CD4-positive, alpha-beta memory T cell (primary cell): ENCODE results near the gene ITGB1BP2. TPM values are rescaled to one million over a fixed set of nuclear protein-coding genes. Genes with fewer than 3 reads are reported as not detected.

Source experiments
- CTCF ChIA-PET: fragments of 350-600 bp; sonication (Branson Sonifier 250); formaldehyde crosslinking; loops from one replicate; lab custom pipeline; 2021; ENCODE audit warnings: inconsistent platforms; ENCODE audit not compliant: partially characterized antibody; lab: Charles Lee
- POLR2A ChIA-PET: fragments of 350-600 bp; sonication (Branson Sonifier 250); formaldehyde crosslinking; loops from one replicate; lab custom pipeline; 2021; ENCODE audit not compliant: partially characterized antibody; lab: Charles Lee
- DNase-seq, 5 donors: peaks; one replicate each; pipeline versions ENCODE4 v3.0.0 to v3.0.0-alpha.2; 2020 to 2022; ENCODE audit warnings: mixed read lengths in 1 of 5
- H3K27ac ChIP-seq: one replicate; pipeline ENCODE4 v1.7.0; 2013; ENCODE audit warnings: low read depth, low read length
- H3K27me3 ChIP-seq: 2 replicates; pipeline ENCODE4 v1.7.0; 2013; ENCODE audit warnings: mild to moderate bottlenecking, low read length, moderate library complexity; ENCODE audit not compliant: insufficient read depth
- H3K36me3 ChIP-seq: 2 replicates; pipeline ENCODE4 v1.7.0; 2013; ENCODE audit warnings: mild to moderate bottlenecking, low read length, moderate library complexity; ENCODE audit not compliant: insufficient read depth
- H3K4me1 ChIP-seq: 2 replicates; pipeline ENCODE4 v1.7.0; 2013; ENCODE audit warnings: mild to moderate bottlenecking, low read length, moderate library complexity; ENCODE audit not compliant: insufficient read depth
- H3K4me3 ChIP-seq, 2 donors: one replicate each; pipeline ENCODE4 v1.7.0; 2013; ENCODE audit warnings: low read length in 2 of 2, mild to moderate bottlenecking in 1 of 2
- H3K9me3 ChIP-seq, 2 donors: one replicate each; pipeline ENCODE4 v1.7.0; 2013; ENCODE audit warnings: low read length in 2 of 2, control low read depth in 1 of 2; ENCODE audit not compliant: control insufficient read depth in 1 of 2
- H3K27ac Mint-ChIP-seq, 7 donors: one replicate each; pipeline ENCODE4 v1.8.0; 2020 to 2021; ENCODE audit warnings: mixed read lengths in 7 of 7, mild to moderate bottlenecking in 6 of 7, inconsistent platforms in 3 of 7, moderate library complexity in 3 of 7
- H3K27me3 Mint-ChIP-seq, 2 donors: one replicate each; pipeline ENCODE4 v1.8.0; 2020 to 2021; ENCODE audit warnings: mixed read lengths in 2 of 2
- H3K36me3 Mint-ChIP-seq, 2 donors: one replicate each; pipeline ENCODE4 v1.8.0; 2020 to 2021; ENCODE audit warnings: mixed read lengths in 2 of 2, inconsistent platforms in 1 of 2, mild to moderate bottlenecking in 1 of 2
- H3K4me1 Mint-ChIP-seq, 4 donors: one replicate each; pipeline ENCODE4 v1.8.0; 2020 to 2021; ENCODE audit warnings: mixed read lengths in 4 of 4, mild to moderate bottlenecking in 1 of 4
- H3K4me3 Mint-ChIP-seq, 8 donors: one replicate each; pipeline ENCODE4 v1.8.0; 2020 to 2021; ENCODE audit warnings: mixed read lengths in 8 of 8, mild to moderate bottlenecking in 7 of 8, moderate library complexity in 6 of 8, inconsistent platforms in 3 of 8
- H3K9me3 Mint-ChIP-seq, 8 donors: one replicate each; pipeline ENCODE4 v1.8.0; 2020 to 2021; ENCODE audit warnings: mixed read lengths in 8 of 8, mild to moderate bottlenecking in 5 of 8, inconsistent platforms in 3 of 8, moderate library complexity in 1 of 8
- intact Hi-C: fragments of 100-400 bp; cut with micrococcal nuclease; formaldehyde crosslinking; loops from one replicate; pipeline ENCODE4 v1.15.1; 2023
- polyA plus RNA-seq, 2 donors: library from polyadenylated mRNA; unstranded; fragments of 300-500 nt; fragmentation: Illumina TruSeq; gene quantifications; one replicate each; pipeline ENCODE4 v1.2.3, GENCODE V29; 2021
- total RNA-seq, 2 experiments: library from RNA; stranded (reverse); gene quantifications; one replicate each; pipeline ENCODE4 v1.2.3, GENCODE V29; 2021

Gene ITGB1BP2
- total RNA-seq (1 to 10 TPM; 3.5 TPM), polyA plus RNA-seq (not detected)

DNA sequence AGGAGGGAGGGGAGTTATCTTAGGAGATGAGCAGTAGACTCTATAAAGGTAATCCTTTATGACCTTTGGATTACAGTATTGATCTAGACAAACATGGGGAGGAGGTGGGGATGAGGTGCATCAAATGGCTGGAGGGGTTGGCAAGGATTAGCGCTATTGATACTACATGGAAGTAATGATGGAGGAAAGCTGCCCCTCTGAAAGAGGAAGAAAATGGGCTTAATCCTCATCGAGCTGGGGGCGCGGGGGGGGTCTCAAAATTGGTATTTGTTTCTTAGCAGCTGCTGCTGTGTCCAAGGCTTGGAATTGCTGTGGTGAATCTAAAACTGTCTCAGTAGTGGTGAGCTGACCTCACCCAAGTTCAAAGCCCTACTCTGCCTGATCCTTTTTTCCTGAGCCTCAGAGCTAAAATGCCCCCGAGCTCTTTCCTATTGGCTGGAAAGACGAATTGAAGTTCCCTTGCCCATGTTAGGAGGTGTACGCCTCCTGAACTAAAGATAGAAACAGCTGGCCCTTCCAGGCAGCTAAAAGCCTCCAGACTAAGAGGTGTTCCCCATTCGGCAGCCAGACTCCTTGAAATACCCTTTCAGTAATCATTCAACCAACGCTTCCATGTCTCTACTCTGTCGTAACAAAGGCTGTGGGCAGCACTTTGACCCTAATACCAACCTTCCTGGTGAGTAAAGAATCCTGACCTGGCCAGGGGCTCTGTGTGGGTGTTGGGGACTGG, at the start of gene ITGB1BP2:
TSS of gene ITGB1BP2 (plus strand) at position 556 of the 730 bp plus-strand sequence. CDS start at position 613, 57 bp downstream.
- POLR2A ChIA-PET, result interaction anchor here (0.6 to 1.3 kb wide), 2 partner anchors 18 to 65 kb away, joined by 3 read pairs; partner anchors contain the start of genes NONO and TAF1
- no peaks in the 10 kb centered on the region for H3K27me3 Mint-ChIP-seq
- H3K27ac Mint-ChIP-seq, result peak within 1 kb of the TSS in 5 of 7 donors; percentile 3 to 65 (median 42)
- CTCF ChIA-PET, result no interaction called here
- intact Hi-C loops, result no loop called here
- no peak within 1 kb of the TSS for H3K4me3 Mint-ChIP-seq
- no peak within 1 kb of the TSS for H3K27ac ChIP-seq
- H3K4me1 Mint-ChIP-seq, result peaks cover 0 to 7% (median 5%) of the 10 kb centered on the region in 4 donors
- H3K36me3 Mint-ChIP-seq, result peaks cover 21 to 54% of the 10 kb centered on the region in 2 donors
- DNase-seq, result no peak
- H3K4me3 ChIP-seq, result no peak within 1 kb of the TSS
- H3K27me3 ChIP-seq, result no peaks in the 10 kb centered on the region
- no peaks in the 10 kb centered on the region for H3K9me3 Mint-ChIP-seq
- peaks cover 5% of the 10 kb centered on the region for H3K4me1 ChIP-seq
- no peaks in the 10 kb centered on the region for H3K9me3 ChIP-seq
- peaks cover 31% of the 10 kb centered on the region for H3K36me3 ChIP-seq

GRCh38 chrX:71252221-71252620, 49.3 kb upstream of the ITGB1BP2 start:
- Histone ChIP-seq H3K9me3 (no peaks in the 10 kb centered on the region), H3K27me3 (no peaks in the 10 kb centered on the region), H3K36me3 (no peaks in the 10 kb centered on the region), H3K4me1 (peaks cover 25% of the 10 kb centered on the region), H3K4me3 (no peak overlapping the region), H3K27ac (no peak overlapping the region)
- intact Hi-C loops, result loop anchor here (5.0 kb wide), 1 partner anchor 55 kb away; no protein-coding TSS in a partner anchor
- peaks cover 10 to 17% of the 10 kb centered on the region in 2 donors for H3K36me3 Mint-ChIP-seq
- ChIA-PET CTCF (no interaction called here), POLR2A (interaction anchor here (1.8 kb wide), 1 partner anchor 114 kb away, joined by 8 read pairs; the partner anchor contains the start of gene TAF1)
- H3K4me1 Mint-ChIP-seq, result peaks cover 5 to 32% (median 13%) of the 10 kb centered on the region in 4 donors
- H3K27me3 Mint-ChIP-seq, result no peaks in the 10 kb centered on the region
- DNase-seq, result no peak
- peak overlapping the region in 1 of 7 donors; percentile 23 for H3K27ac Mint-ChIP-seq
- H3K4me3 Mint-ChIP-seq, result peak overlapping the region in 4 of 8 donors; percentile 22 to 52 (median 35)
- H3K9me3 Mint-ChIP-seq, result peaks cover 0 to 2% (median 0%) of the 10 kb centered on the region in 8 donors

GRCh38 chrX:71253253-71254091, 48.1 kb upstream of the ITGB1BP2 start:
- Histone ChIP-seq H3K36me3 (no peaks in the 10 kb centered on the region), H3K27ac (peak overlapping the region; percentile 77), H3K4me1 (peaks cover 25% of the 10 kb centered on the region), H3K4me3 (peak overlapping the region; percentile 23 to 81), H3K27me3 (no peaks in the 10 kb centered on the region), H3K9me3 (no peaks in the 10 kb centered on the region)
- Mint-ChIP-seq H3K36me3 (peaks cover 4 to 15% of the 10 kb centered on the region in 2 donors), H3K4me3 (peak overlapping the region; percentile 90 to 98 (median 92)), H3K27me3 (no peaks in the 10 kb centered on the region), H3K9me3 (peaks cover 0 to 2% (median 0%) of the 10 kb centered on the region in 8 donors), H3K4me1 (peaks cover 5 to 32% (median 13%) of the 10 kb centered on the region in 4 donors), H3K27ac (peak overlapping the region; percentile 30 to 97 (median 95))
- CTCF ChIA-PET, result interaction anchor here (1.1 to 1.9 kb wide), 2 partner anchors 30 to 71 kb away, joined by 5 to 7 read pairs; partner anchors contain the start of gene NONO
- POLR2A ChIA-PET, result interaction anchor here (1.2 to 4.2 kb wide), 9 partner anchors 9 to 279 kb away, joined by 3 to 65 read pairs (median 13); partner anchors contain the start of genes IL2RG, MED12, NONO and OGT
- DNase-seq, result peak in 3 of 5 donors; percentile 16 to 44 (median 18)
- intact Hi-C loops, result loop anchor here (1.0 to 5.0 kb wide), 6 partner anchors 31 to 185 kb away; partner anchors contain the start of genes SNX12 and TAF1

- Mint-ChIP-seq H3K9me3 (peaks cover 0 to 2% (median 0%) of the 10 kb centered on the region in 8 donors), H3K27ac (peak within 1 kb of the TSS; percentile 93 to 97 (median 95)), H3K4me1 (peaks cover 5 to 32% (median 13%) of the 10 kb centered on the region in 4 donors), H3K27me3 (no peaks in the 10 kb centered on the region), H3K4me3 (peak within 1 kb of the TSS; percentile 90 to 98 (median 92)), H3K36me3 (peaks cover 4 to 11% of the 10 kb centered on the region in 2 donors)
- peaks cover 25% of the 10 kb centered on the region for H3K4me1 ChIP-seq
- ChIA-PET CTCF (interaction anchor here (0.6 to 1.9 kb wide), 6 partner anchors 18 to 112 kb away, joined by 3 to 7 read pairs (median 4); partner anchors contain the start of genes NONO and TAF1), POLR2A (interaction anchor here (0.6 to 4.2 kb wide), 14 partner anchors 10 to 352 kb away, joined by 3 to 65 read pairs (median 5); partner anchors contain the start of genes IL2RG, MED12, NONO and OGT)
- peak within 1 kb of the TSS; percentile 77 for H3K27ac ChIP-seq
- no peaks in the 10 kb centered on the region for H3K36me3 ChIP-seq
- peak; percentile 75 to 86 (median 77) for DNase-seq
- H3K9me3 ChIP-seq, result no peaks in the 10 kb centered on the region
- intact Hi-C loops, result loop anchor here (1.0 to 5.0 kb wide), 6 partner anchors 30 to 186 kb away; partner anchors contain the start of genes SNX12 and TAF1
- no peaks in the 10 kb centered on the region for H3K27me3 ChIP-seq
- H3K4me3 ChIP-seq, result peak within 1 kb of the TSS; percentile 52 to 81
These were observed 47.2 kb upstream of the ITGB1BP2 start, which contains the start of gene ZMYM3 for GRCh38 chrX:71254092-71254963. Gene ZMYM3 (minus strand): TSS chrX:71254140. CDS start chrX:71253255, 885 bp downstream.

- Histone ChIP-seq H3K36me3 (no peaks in the 10 kb centered on the region), H3K27ac (no peak overlapping the region), H3K4me3 (no peak overlapping the region), H3K4me1 (peaks cover 25% of the 10 kb centered on the region), H3K9me3 (no peaks in the 10 kb centered on the region), H3K27me3 (no peaks in the 10 kb centered on the region)
- ChIA-PET POLR2A (interaction anchor here (2.9 to 4.2 kb wide), 3 partner anchors 27 to 110 kb away, joined by 38 to 65 read pairs (median 50); partner anchors contain the start of genes NONO and TAF1), CTCF (interaction anchor here (1.7 kb wide), 1 partner anchor 110 kb away, joined by 6 read pairs; the partner anchor contains the start of gene TAF1)
- Mint-ChIP-seq H3K4me3 (peak overlapping the region in 5 of 8 donors; percentile 4 to 91 (median 90)), H3K4me1 (peaks cover 3 to 32% (median 12%) of the 10 kb centered on the region in 4 donors), H3K27ac (peak overlapping the region; percentile 53 to 97 (median 94)), H3K36me3 (peaks cover 0 to 6% of the 10 kb centered on the region in 2 donors), H3K27me3 (no peaks in the 10 kb centered on the region), H3K9me3 (peaks cover 0 to 2% (median 0%) of the 10 kb centered on the region in 8 donors)
- intact Hi-C loops, result no loop called here
- no peak for DNase-seq
These were observed 45.5 kb upstream of the ITGB1BP2 start for GRCh38 chrX:71256051-71256450.
